HFFc6 (cell line): ENCODE data around the gene GALNT17. TPM values are rescaled to one million over a fixed set of nuclear protein-coding genes. Genes with fewer than 3 reads are reported as not detected.

ENCODE experiments used
- DNase-seq: peaks from one replicate; pipeline ENCODE4 v3.0.0-alpha.2; 2018
- H3K27ac Mint-ChIP-seq: 2 replicates; pipeline ENCODE4 v1.8.0; 2020; ENCODE audit warnings: mild to moderate bottlenecking, mixed read lengths
- H3K27me3 Mint-ChIP-seq: 2 replicates; pipeline ENCODE4 v1.8.0; 2021; ENCODE audit warnings: mild to moderate bottlenecking, moderate library complexity, mixed read lengths; ENCODE audit not compliant: insufficient read depth
- H3K36me3 Mint-ChIP-seq: 2 replicates; pipeline ENCODE4 v1.8.0; 2021; ENCODE audit warnings: low read depth, mixed read lengths
- H3K4me1 Mint-ChIP-seq: 2 replicates; pipeline ENCODE4 v1.8.0; 2020; ENCODE audit warnings: low read depth, mixed read lengths
- H3K4me3 Mint-ChIP-seq: 2 replicates; pipeline ENCODE4 v1.8.0; 2020; ENCODE audit warnings: mild to moderate bottlenecking, moderate library complexity, mixed read lengths
- H3K9me3 Mint-ChIP-seq: 2 replicates; pipeline ENCODE4 v1.8.0; 2020; ENCODE audit warnings: mild to moderate bottlenecking, mixed read lengths
- CTCF ChIP-seq: fragments of 200-600 bp; sonication (generic); IDR thresholded peaks from 2 replicates; pipeline ENCODE4 v1.5.0; 2021; ENCODE audit warnings: antibody characterized with exemption, mild to moderate bottlenecking
- total RNA-seq, 6 experiments: library from RNA; stranded (reverse); fragmentation: NEBNext Ultra II Directional; extraction: Animal tissue kit (Norgen Biotek cat#: 25700); gene quantifications; 2 replicates in 1 of 6; 3 replicates in 5 of 6; pipeline ENCODE4 v1.2.3, GENCODE V29; 2021

GALNT17 gene
- total RNA-seq, 6 experiments from 2014 or later: not detected

GRCh38 chr7:71403202-71403946 lies 271.4 kb downstream of the GALNT17 start:
- H3K4me3 Mint-ChIP-seq: no peak overlapping the region
- H3K9me3 Mint-ChIP-seq: peaks cover 40% of the 10 kb centered on the region
- no peaks in the 10 kb centered on the region for H3K36me3 Mint-ChIP-seq
- no peak overlapping the region for H3K27ac Mint-ChIP-seq
- no peaks in the 10 kb centered on the region for H3K27me3 Mint-ChIP-seq
- TF ChIP-seq CTCF: no peak
- no peak for DNase-seq
- no peaks in the 10 kb centered on the region for H3K4me1 Mint-ChIP-seq

GRCh38 chr7:71404726-71405345 lies 272.9 kb downstream of the GALNT17 start:
- no peak overlapping the region for H3K4me3 Mint-ChIP-seq
- no peak for DNase-seq
- TF ChIP-seq CTCF: no peak
- H3K27me3 Mint-ChIP-seq: no peaks in the 10 kb centered on the region
- no peaks in the 10 kb centered on the region for H3K4me1 Mint-ChIP-seq
- no peaks in the 10 kb centered on the region; the same call in 1 of the 2 replicates for H3K36me3 Mint-ChIP-seq
- H3K27ac Mint-ChIP-seq: no peak overlapping the region
- peaks cover 41% of the 10 kb centered on the region for H3K9me3 Mint-ChIP-seq

- Mint-ChIP-seq H3K27me3 (peaks cover 2% of the 10 kb centered on the region; the same call in 1 of the 2 replicates), H3K27ac (no peak overlapping the region), H3K36me3 (no peaks in the 10 kb centered on the region; the same call in 1 of the 2 replicates), H3K4me1 (no peaks in the 10 kb centered on the region), H3K9me3 (peaks cover 50% of the 10 kb centered on the region), H3K4me3 (no peak overlapping the region)
- no peak for DNase-seq
- no peak for TF ChIP-seq CTCF
Measured at GRCh38 chr7:71408271-71408670, 276.3 kb downstream of the GALNT17 start.

DNA sequence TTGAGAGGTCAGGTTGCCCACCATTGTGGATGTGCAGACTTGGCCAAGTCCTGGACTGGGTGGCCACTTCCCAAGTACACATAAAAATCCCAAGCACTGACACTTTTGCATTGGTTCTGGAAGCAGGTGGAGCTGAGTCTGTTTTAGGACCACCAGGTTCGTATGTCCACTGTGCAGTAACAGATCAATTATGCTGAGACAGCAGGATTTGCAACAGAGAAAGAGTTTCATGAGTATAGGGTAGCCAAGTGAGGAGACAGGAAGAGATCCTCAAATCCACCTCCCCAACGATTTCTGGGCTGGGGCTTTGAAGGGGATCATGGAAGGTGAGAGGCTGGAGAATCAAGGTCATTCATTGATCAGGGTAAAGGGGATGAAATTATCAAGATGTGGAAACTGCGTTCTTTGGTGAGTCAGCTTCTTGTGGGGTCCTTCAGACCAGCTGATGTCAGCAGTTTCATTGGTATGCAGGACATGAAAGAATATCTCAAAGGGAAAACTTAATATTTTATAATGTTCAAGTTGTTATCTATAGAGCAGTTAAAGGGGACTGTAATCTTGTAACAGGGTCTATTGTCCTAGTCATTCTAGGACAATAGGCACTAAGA lies 277.7 kb downstream of the GALNT17 start:
- peaks cover 2% of the 10 kb centered on the region; the same call in 1 of the 2 replicates for H3K27me3 Mint-ChIP-seq
- H3K4me3 Mint-ChIP-seq: no peak overlapping the region
- TF ChIP-seq CTCF: no peak
- H3K27ac Mint-ChIP-seq: no peak overlapping the region
- peaks cover 53% of the 10 kb centered on the region for H3K9me3 Mint-ChIP-seq
- H3K4me1 Mint-ChIP-seq: no peaks in the 10 kb centered on the region
- no peak for DNase-seq
- H3K36me3 Mint-ChIP-seq: no peaks in the 10 kb centered on the region; the same call in 1 of the 2 replicates

GRCh38 chr7:71411475-71411874 lies 279.5 kb downstream of the GALNT17 start:
- peaks cover 61% of the 10 kb centered on the region for H3K9me3 Mint-ChIP-seq
- H3K36me3 Mint-ChIP-seq: peaks cover 9% of the 10 kb centered on the region; the same call in 1 of the 2 replicates
- no peak for DNase-seq
- no peak overlapping the region for H3K27ac Mint-ChIP-seq
- TF ChIP-seq CTCF: no peak
- no peak overlapping the region for H3K4me3 Mint-ChIP-seq
- H3K4me1 Mint-ChIP-seq: no peaks in the 10 kb centered on the region
- H3K27me3 Mint-ChIP-seq: peaks cover 2% of the 10 kb centered on the region; the same call in 1 of the 2 replicates
